Coronary artery (tissue), 2 donors: ENCODE data around the gene TRIM15.
"Not testable (repeated sequence)": the region's sequence is repeated elsewhere in the genome, so short reads cannot be mapped to it uniquely, and the experiment has no call there.

Experiments used
- DNase-seq: peaks from one replicate; pipeline ENCODE4 v3.0.0-alpha.2; 2017; ENCODE audit warnings: low spot score
- H3K27ac ChIP-seq, 2 donors: fragments of 200-600 bp; sonication (generic); one replicate each; pipeline ENCODE4 v1.5.1; 2016 to 2019
- H3K4me3 ChIP-seq: fragments of 200-600 bp; sonication (generic); 2 replicates; pipeline ENCODE4 v1.5.1; 2016; ENCODE audit warnings: mild to moderate bottlenecking, moderate library complexity
- TF ChIP-seq, protein P1 (sequence below): fragments of 200-600 bp; sonication (generic); IDR thresholded peaks from one replicate; pipeline ENCODE4 v1.5.1; 2019; ENCODE audit warnings: antibody characterized with exemption

Gene TRIM15

GRCh38 chr6:30136570-30137286 lies 26.6 kb upstream of the TRIM15 start:
- Histone ChIP-seq H3K27ac (no peak overlapping the region), H3K4me3 (no peak overlapping the region)
- TF ChIP-seq, protein P1, sequence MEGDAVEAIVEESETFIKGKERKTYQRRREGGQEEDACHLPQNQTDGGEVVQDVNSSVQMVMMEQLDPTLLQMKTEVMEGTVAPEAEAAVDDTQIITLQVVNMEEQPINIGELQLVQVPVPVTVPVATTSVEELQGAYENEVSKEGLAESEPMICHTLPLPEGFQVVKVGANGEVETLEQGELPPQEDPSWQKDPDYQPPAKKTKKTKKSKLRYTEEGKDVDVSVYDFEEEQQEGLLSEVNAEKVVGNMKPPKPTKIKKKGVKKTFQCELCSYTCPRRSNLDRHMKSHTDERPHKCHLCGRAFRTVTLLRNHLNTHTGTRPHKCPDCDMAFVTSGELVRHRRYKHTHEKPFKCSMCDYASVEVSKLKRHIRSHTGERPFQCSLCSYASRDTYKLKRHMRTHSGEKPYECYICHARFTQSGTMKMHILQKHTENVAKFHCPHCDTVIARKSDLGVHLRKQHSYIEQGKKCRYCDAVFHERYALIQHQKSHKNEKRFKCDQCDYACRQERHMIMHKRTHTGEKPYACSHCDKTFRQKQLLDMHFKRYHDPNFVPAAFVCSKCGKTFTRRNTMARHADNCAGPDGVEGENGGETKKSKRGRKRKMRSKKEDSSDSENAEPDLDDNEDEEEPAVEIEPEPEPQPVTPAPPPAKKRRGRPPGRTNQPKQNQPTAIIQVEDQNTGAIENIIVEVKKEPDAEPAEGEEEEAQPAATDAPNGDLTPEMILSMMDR = no peak
- DNase-seq = no peak

DNA sequence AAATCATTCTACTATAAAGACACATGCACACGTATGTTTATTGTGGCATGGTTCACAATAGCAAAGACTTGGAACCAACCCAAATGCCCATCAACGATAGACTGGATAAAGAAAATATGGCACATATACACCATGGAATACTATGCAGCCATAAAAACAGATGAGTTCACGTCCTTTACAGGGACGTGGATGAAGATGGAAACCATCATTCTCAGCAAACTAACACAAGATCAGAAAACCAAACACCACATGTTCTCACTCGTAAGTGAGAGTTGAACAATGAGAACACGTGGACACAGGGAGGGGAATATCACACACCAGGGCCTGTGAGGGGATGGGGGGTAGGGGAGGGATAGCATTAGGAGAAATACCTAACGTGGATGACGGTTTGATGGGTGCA lies 23.1 kb upstream of the TRIM15 start:
- not testable (repeated sequence) for H3K4me3 ChIP-seq, H3K27ac ChIP-seq, DNase-seq

DNA sequence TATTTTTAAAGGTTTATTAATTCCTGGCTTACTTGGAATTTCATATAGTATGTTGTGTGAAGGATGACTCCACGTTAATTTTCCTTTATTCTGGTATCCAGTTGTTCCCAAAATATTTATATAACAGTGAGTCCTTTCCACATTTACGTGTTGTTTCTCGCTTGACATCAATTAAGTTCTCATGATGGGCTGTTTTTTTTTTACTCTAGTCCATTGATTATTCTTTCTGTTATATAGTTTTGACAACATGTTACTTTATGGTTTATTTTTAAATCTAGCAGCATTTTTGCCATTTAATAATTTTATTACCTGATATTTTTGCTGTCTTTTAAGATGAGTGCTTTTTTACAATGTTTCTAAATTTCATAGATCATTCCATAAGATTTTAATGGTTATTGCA lies 20.7 kb upstream of the TRIM15 start:
- Histone ChIP-seq H3K27ac (no peak overlapping the region), H3K4me3 (no peak overlapping the region)
- TF ChIP-seq, protein P1 = no peak
- DNase-seq = no peak

- no peak overlapping the region for H3K4me3 ChIP-seq
- TF ChIP-seq, protein P1 = no peak
- DNase-seq = no peak
- no peak overlapping the region for H3K27ac ChIP-seq
Measured at GRCh38 chr6:30143780-30144179, 19.6 kb upstream of the TRIM15 start.

DNA sequence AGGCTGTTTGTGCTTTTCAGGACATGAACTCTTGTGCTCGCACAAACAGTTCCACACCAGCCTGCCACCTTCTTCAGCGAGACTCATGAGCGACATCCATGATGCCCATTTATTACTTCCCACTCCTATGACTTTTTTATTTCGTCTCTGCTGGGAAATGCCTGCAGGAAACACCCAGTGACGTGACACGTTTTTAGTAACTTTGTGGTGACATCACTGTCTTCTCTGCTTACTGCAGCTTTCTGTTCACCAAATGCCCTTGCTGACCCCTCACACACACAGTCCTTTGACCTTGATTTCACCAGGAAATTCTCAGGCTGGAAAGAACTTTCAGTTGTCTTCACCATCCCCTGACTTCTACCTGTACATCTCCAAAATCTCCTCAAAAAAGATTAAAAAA lies 18.5 kb upstream of the TRIM15 start:
- TF ChIP-seq, protein P1 = no peak
- no peak for DNase-seq
- H3K4me3 ChIP-seq = no peak overlapping the region
- no peak overlapping the region for H3K27ac ChIP-seq

GRCh38 chr6:30145818-30146217 lies 17.5 kb upstream of the TRIM15 start:
- Histone ChIP-seq H3K4me3 (no peak overlapping the region), H3K27ac (no peak overlapping the region)
- TF ChIP-seq, protein P1 = no peak
- no peak for DNase-seq

DNA sequence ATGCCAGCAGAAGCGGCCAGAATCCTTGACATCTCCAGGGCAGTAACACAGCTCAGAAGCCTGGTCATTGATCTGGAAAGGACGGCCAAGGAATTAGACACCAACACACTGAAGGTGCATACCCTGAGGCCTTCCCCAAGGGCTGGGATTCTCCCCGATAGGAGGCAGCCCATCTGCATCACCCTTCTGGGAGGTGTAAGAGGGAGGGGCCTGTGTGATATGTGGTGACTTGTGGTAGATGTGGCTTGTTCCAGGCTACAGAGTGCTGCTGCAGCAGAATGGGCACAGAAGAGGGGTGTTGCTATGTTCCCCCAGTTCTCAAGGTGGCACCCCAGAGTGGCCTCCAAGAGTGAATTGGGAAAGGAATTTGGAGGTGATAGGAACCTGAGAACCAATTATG lies 16.2 kb upstream of the TRIM15 start:
- TF ChIP-seq, protein P1 = no peak
- Histone ChIP-seq H3K27ac (no peak overlapping the region), H3K4me3 (no peak overlapping the region)
- no peak for DNase-seq
